ENCODE measurements around the gene ARHGAP31. TPM values are rescaled to one million over a fixed set of nuclear protein-coding genes. Genes with fewer than 3 reads are reported as not detected.

ARHGAP31 gene
- total and polyA plus RNA-seq, 2 experiments from 2014 or later: 1.2 to 4.3 TPM

GRCh38 chr3:119308355-119308754 lies 14.2 kb downstream of the ARHGAP31 start:
- peaks cover 32% of the 10 kb centered on the region for H3K4me1 Mint-ChIP-seq
- peaks cover 2% of the 10 kb centered on the region for H3K27me3 Mint-ChIP-seq (ENCODE audit: insufficient read depth, low read depth, poor library complexity)
- Histone ChIP-seq H3K36me3 (ENCODE audit: insufficient read depth) (no peaks in the 10 kb centered on the region), H3F3A (replicated peaks; ENCODE audit: low read depth) (no peaks in the 10 kb centered on the region), H3K4me3 (no peak overlapping the region), H2AFZ (no peak overlapping the region), H3K9me2 (ENCODE audit: insufficient read depth) (peaks cover 8% of the 10 kb centered on the region; the same call in 1 of the 2 replicates), H3K4me2 (no peak overlapping the region), H3K27ac (ENCODE audit: low read depth) (no peak overlapping the region), H3K27me3 (ENCODE audit: insufficient read depth) (no peaks in the 10 kb centered on the region), H4K20me1 (replicated peaks; ENCODE audit: insufficient read depth) (no peaks in the 10 kb centered on the region), H3K4me1 (ENCODE audit: insufficient read depth) (peaks cover 17% of the 10 kb centered on the region), H3K79me2 (replicated peaks; ENCODE audit: insufficient read depth) (no peaks in the 10 kb centered on the region)
- TF ChIP-seq POLR2AphosphoS5 (IDR thresholded peaks at IDR 0.05; ENCODE audit: low read depth) (no peak), CTCF (conservative IDR thresholded peaks at IDR 0.05; ENCODE audit: low read depth in 2 of 2) (no peak), EZH2 (IDR thresholded peaks at IDR 0.05; ENCODE audit: low read depth, unreplicated experiment) (no peak), ZNF114 (CRISPR knock-in tag; IDR thresholded peaks at IDR 0.05) (no peak), JUNB (IDR thresholded peaks at IDR 0.05; ENCODE audit: unreplicated experiment) (no peak), ZNF331 (CRISPR knock-in tag; IDR thresholded peaks at IDR 0.05; ENCODE audit: low read depth) (no peak), STAT1 (IDR thresholded peaks at IDR 0.05; ENCODE audit: unreplicated experiment) (no peak), NANOG (IDR thresholded peaks at IDR 0.05; ENCODE audit: borderline replicate concordance) (no peak), CREB1 (CRISPR knock-in tag; IDR thresholded peaks at IDR 0.05; ENCODE audit: low read depth) (no peak), EZH2phosphoT487 (IDR thresholded peaks at IDR 0.05; ENCODE audit: unreplicated experiment) (no peak)
- TF ChIP-seq, protein P1, sequence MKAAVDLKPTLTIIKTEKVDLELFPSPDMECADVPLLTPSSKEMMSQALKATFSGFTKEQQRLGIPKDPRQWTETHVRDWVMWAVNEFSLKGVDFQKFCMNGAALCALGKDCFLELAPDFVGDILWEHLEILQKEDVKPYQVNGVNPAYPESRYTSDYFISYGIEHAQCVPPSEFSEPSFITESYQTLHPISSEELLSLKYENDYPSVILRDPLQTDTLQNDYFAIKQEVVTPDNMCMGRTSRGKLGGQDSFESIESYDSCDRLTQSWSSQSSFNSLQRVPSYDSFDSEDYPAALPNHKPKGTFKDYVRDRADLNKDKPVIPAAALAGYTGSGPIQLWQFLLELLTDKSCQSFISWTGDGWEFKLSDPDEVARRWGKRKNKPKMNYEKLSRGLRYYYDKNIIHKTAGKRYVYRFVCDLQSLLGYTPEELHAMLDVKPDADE (IDR thresholded peaks at IDR 0.05): no peak
- TF ChIP-seq, protein P2, sequence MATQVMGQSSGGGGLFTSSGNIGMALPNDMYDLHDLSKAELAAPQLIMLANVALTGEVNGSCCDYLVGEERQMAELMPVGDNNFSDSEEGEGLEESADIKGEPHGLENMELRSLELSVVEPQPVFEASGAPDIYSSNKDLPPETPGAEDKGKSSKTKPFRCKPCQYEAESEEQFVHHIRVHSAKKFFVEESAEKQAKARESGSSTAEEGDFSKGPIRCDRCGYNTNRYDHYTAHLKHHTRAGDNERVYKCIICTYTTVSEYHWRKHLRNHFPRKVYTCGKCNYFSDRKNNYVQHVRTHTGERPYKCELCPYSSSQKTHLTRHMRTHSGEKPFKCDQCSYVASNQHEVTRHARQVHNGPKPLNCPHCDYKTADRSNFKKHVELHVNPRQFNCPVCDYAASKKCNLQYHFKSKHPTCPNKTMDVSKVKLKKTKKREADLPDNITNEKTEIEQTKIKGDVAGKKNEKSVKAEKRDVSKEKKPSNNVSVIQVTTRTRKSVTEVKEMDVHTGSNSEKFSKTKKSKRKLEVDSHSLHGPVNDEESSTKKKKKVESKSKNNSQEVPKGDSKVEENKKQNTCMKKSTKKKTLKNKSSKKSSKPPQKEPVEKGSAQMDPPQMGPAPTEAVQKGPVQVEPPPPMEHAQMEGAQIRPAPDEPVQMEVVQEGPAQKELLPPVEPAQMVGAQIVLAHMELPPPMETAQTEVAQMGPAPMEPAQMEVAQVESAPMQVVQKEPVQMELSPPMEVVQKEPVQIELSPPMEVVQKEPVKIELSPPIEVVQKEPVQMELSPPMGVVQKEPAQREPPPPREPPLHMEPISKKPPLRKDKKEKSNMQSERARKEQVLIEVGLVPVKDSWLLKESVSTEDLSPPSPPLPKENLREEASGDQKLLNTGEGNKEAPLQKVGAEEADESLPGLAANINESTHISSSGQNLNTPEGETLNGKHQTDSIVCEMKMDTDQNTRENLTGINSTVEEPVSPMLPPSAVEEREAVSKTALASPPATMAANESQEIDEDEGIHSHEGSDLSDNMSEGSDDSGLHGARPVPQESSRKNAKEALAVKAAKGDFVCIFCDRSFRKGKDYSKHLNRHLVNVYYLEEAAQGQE (IDR thresholded peaks at IDR 0.05; ENCODE audit: unreplicated experiment): no peak
- TF ChIP-seq, protein P3, sequence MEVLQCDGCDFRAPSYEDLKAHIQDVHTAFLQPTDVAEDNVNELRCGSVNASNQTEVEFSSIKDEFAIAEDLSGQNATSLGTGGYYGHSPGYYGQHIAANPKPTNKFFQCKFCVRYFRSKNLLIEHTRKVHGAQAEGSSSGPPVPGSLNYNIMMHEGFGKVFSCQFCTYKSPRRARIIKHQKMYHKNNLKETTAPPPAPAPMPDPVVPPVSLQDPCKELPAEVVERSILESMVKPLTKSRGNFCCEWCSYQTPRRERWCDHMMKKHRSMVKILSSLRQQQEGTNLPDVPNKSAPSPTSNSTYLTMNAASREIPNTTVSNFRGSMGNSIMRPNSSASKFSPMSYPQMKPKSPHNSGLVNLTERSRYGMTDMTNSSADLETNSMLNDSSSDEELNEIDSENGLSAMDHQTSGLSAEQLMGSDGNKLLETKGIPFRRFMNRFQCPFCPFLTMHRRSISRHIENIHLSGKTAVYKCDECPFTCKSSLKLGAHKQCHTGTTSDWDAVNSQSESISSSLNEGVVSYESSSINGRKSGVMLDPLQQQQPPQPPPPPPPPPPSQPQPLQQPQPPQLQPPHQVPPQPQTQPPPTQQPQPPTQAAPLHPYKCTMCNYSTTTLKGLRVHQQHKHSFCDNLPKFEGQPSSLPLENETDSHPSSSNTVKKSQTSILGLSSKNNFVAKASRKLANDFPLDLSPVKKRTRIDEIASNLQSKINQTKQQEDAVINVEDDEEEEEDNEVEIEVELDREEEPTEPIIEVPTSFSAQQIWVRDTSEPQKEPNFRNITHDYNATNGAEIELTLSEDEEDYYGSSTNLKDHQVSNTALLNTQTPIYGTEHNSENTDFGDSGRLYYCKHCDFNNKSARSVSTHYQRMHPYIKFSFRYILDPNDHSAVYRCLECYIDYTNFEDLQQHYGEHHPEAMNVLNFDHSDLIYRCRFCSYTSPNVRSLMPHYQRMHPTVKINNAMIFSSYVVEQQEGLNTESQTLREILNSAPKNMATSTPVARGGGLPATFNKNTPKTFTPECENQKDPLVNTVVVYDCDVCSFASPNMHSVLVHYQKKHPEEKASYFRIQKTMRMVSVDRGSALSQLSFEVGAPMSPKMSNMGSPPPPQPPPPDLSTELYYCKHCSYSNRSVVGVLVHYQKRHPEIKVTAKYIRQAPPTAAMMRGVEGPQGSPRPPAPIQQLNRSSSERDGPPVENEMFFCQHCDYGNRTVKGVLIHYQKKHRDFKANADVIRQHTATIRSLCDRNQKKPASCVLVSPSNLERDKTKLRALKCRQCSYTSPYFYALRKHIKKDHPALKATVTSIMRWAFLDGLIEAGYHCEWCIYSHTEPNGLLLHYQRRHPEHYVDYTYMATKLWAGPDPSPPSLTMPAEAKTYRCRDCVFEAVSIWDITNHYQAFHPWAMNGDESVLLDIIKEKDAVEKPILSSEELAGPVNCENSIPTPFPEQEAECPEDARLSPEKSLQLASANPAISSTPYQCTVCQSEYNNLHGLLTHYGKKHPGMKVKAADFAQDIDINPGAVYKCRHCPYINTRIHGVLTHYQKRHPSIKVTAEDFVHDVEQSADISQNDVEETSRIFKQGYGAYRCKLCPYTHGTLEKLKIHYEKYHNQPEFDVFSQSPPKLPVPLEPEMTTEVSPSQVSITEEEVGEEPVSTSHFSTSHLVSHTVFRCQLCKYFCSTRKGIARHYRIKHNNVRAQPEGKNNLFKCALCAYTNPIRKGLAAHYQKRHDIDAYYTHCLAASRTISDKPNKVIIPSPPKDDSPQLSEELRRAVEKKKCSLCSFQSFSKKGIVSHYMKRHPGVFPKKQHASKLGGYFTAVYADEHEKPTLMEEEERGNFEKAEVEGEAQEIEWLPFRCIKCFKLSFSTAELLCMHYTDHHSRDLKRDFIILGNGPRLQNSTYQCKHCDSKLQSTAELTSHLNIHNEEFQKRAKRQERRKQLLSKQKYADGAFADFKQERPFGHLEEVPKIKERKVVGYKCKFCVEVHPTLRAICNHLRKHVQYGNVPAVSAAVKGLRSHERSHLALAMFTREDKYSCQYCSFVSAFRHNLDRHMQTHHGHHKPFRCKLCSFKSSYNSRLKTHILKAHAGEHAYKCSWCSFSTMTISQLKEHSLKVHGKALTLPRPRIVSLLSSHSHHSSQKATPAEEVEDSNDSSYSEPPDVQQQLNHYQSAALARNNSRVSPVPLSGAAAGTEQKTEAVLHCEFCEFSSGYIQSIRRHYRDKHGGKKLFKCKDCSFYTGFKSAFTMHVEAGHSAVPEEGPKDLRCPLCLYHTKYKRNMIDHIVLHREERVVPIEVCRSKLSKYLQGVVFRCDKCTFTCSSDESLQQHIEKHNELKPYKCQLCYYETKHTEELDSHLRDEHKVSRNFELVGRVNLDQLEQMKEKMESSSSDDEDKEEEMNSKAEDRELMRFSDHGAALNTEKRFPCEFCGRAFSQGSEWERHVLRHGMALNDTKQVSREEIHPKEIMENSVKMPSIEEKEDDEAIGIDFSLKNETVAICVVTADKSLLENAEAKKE (CRISPR knock-in tag; IDR thresholded peaks at IDR 0.05): no peak
- no peak overlapping the region for H3K4me3 Mint-ChIP-seq
- H3K27ac Mint-ChIP-seq: no peak overlapping the region
- H3K36me3 Mint-ChIP-seq (ENCODE audit: low read depth): no peaks in the 10 kb centered on the region
- DNase-seq (ENCODE audit: low spot score) (no peak), ATAC-seq (no peak)
- no peaks in the 10 kb centered on the region for H3K9me3 Mint-ChIP-seq

Measured in GM23338 (cell line).